ENCODE results near the gene SLC6A7. TPM values are rescaled to one million over a fixed set of nuclear protein-coding genes. Genes with fewer than 3 reads are reported as not detected.

SLC6A7 gene
- total and polyA plus RNA-seq, 12 donors, result not detected

GRCh38 chr5:150253416-150254208 is 63.8 kb downstream of the SLC6A7 start:
- no peaks in the 10 kb centered on the region for H3K9me3 ChIP-seq (replicated peaks in 1 of 3)
- H3K27ac ChIP-seq, result no peak overlapping the region
- WGBS, 4 donors, result 81 to 94% (median 92%) methylated on average over 10 of the region's 10 CpGs
- TF ChIP-seq, protein P1, sequence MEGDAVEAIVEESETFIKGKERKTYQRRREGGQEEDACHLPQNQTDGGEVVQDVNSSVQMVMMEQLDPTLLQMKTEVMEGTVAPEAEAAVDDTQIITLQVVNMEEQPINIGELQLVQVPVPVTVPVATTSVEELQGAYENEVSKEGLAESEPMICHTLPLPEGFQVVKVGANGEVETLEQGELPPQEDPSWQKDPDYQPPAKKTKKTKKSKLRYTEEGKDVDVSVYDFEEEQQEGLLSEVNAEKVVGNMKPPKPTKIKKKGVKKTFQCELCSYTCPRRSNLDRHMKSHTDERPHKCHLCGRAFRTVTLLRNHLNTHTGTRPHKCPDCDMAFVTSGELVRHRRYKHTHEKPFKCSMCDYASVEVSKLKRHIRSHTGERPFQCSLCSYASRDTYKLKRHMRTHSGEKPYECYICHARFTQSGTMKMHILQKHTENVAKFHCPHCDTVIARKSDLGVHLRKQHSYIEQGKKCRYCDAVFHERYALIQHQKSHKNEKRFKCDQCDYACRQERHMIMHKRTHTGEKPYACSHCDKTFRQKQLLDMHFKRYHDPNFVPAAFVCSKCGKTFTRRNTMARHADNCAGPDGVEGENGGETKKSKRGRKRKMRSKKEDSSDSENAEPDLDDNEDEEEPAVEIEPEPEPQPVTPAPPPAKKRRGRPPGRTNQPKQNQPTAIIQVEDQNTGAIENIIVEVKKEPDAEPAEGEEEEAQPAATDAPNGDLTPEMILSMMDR (IDR thresholded peaks at IDR 0.05), result no peak
- TF ChIP-seq POLR2A (IDR thresholded peaks at IDR 0.05), result no peak
- H3K36me3 ChIP-seq (replicated peaks in 1 of 2), result no peaks in the 10 kb centered on the region
- no peaks in the 10 kb centered on the region for H3K4me1 ChIP-seq (replicated peaks in 1 of 2)
- DNase-seq, result no peak
- intact Hi-C loops (cut with DNase I), result no loop called here
- no peaks in the 10 kb centered on the region for H3K27me3 ChIP-seq
- H3K4me3 ChIP-seq, result no peak overlapping the region

DNA sequence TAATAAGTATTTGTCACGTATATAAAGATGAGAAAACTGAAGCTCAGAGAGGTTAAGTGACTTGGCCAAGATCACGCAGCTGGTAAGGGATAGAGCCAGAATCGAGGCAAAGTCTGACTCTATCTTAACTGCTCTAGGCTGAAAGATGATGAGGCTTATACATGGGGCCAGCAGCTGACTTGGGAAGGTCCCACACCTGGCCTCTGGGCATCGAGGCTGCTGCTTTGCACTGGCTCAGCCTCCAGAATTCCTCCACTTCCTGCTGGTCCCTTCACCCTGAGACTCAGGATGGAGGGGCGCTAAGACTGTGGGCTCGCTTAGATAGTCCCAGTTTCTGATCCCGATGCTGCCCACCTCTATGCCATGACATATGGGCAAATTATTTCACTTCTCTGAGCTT is 64.5 kb downstream of the SLC6A7 start:
- Histone ChIP-seq H3K36me3 (replicated peaks in 1 of 2) (no peaks in the 10 kb centered on the region), H3K4me1 (replicated peaks in 1 of 2) (no peaks in the 10 kb centered on the region), H3K4me3 (no peak overlapping the region), H3K9me3 (replicated peaks in 1 of 3) (no peaks in the 10 kb centered on the region), H3K27ac (no peak overlapping the region), H3K27me3 (no peaks in the 10 kb centered on the region)
- DNase-seq, result no peak
- 79 to 85% (median 83%) methylated on average over 7 of the region's 7 CpGs for WGBS, 4 donors
- TF ChIP-seq, protein P1 (IDR thresholded peaks at IDR 0.05), result no peak
- no peak for TF ChIP-seq POLR2A (IDR thresholded peaks at IDR 0.05)
- intact Hi-C loops (cut with DNase I), result no loop called here

DNA sequence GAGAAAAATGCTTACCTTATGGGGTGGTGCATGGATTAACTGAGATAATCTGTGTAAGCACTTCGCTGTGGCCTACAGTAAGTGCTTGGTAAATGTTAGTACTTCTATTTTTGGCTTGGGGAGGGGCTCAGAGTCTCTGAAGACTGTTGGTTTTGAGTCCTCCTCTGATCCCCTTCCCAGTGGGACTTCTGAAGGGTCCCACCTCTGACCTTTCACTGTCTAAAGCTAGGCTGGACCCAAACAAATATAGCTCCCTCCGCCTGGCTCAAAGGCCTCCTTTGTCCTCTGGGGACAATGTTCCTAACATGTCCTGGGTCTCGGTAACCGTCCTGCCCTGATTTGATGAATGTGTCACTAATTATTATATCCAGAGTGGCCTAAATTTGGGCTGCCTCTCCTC is 64.9 kb downstream of the SLC6A7 start:
- intact Hi-C loops (cut with DNase I), result no loop called here
- H3K27me3 ChIP-seq, result no peaks in the 10 kb centered on the region
- no peak overlapping the region for H3K4me3 ChIP-seq
- H3K27ac ChIP-seq, result no peak overlapping the region
- no peak for TF ChIP-seq POLR2A (IDR thresholded peaks at IDR 0.05)
- TF ChIP-seq, protein P1 (IDR thresholded peaks at IDR 0.05), result no peak
- 86 to 91% (median 88%) methylated on average over 4 of the region's 4 CpGs for WGBS, 4 donors
- DNase-seq, result no peak
- H3K4me1 ChIP-seq (replicated peaks in 1 of 2), result no peaks in the 10 kb centered on the region
- H3K36me3 ChIP-seq (replicated peaks in 1 of 2), result no peaks in the 10 kb centered on the region
- H3K9me3 ChIP-seq (replicated peaks in 1 of 3), result no peaks in the 10 kb centered on the region

DNA sequence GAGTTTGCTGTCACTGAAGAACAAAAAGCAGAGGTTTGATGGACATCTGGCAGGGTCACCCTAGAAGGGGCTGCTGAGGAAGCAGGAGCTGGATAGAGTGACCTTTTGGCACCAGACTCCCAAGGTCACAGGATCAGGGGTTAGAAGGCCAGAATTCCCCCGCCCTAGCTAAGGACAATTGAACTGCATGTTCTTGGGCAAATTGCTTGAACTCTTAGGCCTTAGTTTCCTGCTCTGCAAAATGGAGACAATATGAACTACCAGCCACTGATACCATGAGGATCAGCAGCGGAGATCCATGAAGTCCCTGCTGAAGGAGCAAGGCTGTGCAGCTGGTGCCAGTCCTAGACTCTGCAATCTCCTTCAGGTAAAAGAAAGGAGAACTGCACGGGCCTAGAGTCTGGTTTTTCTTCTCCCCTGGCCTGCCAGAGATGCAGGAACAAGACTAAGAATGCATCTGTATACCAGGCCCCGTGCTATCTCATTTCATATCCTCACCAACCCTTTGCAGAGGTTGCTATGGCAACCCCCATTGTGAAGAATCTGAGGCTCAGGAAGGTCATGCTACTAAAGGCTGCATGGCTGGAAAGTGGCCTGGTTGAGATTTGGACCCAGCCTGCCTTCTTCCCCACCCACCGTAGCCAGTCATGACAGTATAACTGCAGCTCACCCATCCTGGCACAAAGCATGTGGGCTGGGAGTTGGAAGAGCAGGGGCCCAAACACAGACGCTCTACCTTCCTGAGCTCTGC is 66.0 kb downstream of the SLC6A7 start:
- no peaks in the 10 kb centered on the region for H3K4me1 ChIP-seq (replicated peaks in 1 of 2)
- intact Hi-C loops (cut with DNase I), result no loop called here
- 70 to 91% (median 75%) methylated on average over 5 to 6 of the region's 6 CpGs for whole genome bisulfite sequencing, 4 donors
- H3K36me3 ChIP-seq (replicated peaks in 1 of 2), result no peaks in the 10 kb centered on the region
- no peak overlapping the region for H3K4me3 ChIP-seq
- no peaks in the 10 kb centered on the region for H3K27me3 ChIP-seq
- no peak for DNase-seq
- H3K27ac ChIP-seq, result no peak overlapping the region
- H3K9me3 ChIP-seq (replicated peaks in 1 of 3), result no peaks in the 10 kb centered on the region
- TF ChIP-seq, protein P1 (IDR thresholded peaks at IDR 0.05), result no peak
- no peak for TF ChIP-seq POLR2A (IDR thresholded peaks at IDR 0.05)
